ENCODE results near the gene MRTFA.
"Not testable (repeated sequence)": the region's sequence is repeated elsewhere in the genome, so short reads cannot be mapped to it uniquely, and the experiment has no call there.

MRTFA gene

DNA sequence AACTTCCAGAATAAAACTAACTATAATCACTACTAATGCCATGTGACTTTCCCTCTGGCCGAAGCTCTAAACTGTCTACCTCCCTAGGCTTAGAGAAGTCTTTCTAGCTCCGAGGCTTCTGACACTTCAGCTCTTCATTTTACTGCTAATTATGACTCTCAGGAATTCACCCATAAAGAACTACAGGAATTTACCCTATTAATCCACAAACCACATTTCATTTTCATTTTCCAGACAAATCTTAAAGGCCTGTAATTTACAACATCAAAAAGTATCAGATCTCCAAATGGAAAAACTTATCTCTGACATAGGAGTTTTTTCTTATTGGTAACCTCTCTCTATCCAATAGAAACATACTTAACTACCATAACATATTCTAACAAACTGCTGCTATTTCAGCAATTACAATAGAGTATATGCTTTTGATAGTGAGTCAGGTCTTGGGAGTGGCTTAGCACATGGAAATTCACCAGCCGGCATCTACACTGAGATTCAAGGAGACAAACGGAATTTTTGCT is 33.4 kb downstream of the MRTFA start:
- Mint-ChIP-seq H3K27me3 (no peaks in the 10 kb centered on the region), H3K36me3 (ENCODE audit: low read depth) (no peaks in the 10 kb centered on the region), H3K4me3 (no peak overlapping the region), H3K4me1 (ENCODE audit: low read depth) (peaks cover 64% of the 10 kb centered on the region), H3K27ac (no peak overlapping the region), H3K9me3 (no peaks in the 10 kb centered on the region)

DNA sequence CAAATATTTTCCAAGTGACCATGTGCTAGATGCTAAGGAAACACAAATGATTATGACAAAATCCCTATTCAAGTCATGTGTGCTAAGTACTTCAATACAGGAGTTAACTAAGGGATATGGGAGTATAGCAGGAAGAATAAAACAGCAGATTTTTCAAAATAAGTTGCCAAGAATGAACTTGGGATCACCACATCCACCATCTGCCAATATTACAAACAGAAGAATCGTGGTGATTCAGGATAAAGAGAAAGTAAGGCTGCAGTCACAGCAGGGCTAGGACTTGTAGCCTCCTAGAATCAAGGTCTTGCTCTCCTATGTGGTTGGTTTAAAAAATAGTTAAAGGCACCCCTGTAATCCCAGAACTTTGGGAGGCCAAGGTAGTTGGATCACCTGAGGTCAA is 34.3 kb downstream of the MRTFA start:
- Mint-ChIP-seq H3K27me3 (no peaks in the 10 kb centered on the region), H3K9me3 (no peaks in the 10 kb centered on the region), H3K4me1 (ENCODE audit: low read depth) (peaks cover 66% of the 10 kb centered on the region), H3K36me3 (ENCODE audit: low read depth) (no peaks in the 10 kb centered on the region), H3K4me3 (no peak overlapping the region), H3K27ac (no peak overlapping the region)

DNA sequence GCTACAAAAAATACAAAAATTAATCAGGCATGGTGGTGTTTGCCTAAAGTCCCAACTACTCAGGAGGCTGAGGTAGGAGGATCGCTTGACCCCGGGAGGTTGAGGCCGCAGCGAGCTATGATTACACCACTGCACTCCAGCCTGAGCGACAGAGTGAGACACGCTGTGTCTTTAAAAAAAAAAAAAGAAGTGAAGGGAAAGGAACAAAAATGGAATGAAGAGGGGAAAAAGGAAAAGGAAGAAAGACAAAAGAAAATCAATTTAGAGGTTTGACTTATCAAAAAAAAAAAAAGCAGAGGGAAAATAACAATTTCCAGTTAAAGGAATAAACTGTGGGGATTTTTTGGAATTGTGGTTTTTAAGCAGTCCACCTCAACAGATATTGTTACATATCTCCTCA is 36.8 kb downstream of the MRTFA start:
- peaks cover 55% of the 10 kb centered on the region for H3K4me1 Mint-ChIP-seq (ENCODE audit: low read depth)

DNA sequence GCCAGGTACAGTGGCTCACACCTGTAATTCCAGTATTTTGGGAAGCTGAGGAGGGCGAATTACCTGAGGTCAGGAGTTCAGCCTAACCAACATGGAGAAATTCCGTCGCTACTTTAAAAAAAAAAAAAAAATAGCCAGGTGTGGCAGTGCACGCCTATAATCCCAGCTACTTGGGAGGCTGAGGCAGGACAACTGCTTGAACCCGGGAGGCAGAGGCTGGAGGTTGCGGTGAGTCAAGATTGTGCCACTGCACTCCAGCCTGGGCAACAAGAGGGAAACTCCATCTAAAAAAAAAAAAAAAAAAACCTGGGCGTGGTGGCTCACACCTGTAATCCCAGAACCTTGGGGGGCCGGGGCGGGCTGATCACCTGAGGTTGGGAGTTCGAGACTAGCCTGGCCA is 37.8 kb downstream of the MRTFA start:
- H3K36me3 Mint-ChIP-seq (ENCODE audit: low read depth); H3K4me3 Mint-ChIP-seq; H3K27me3 Mint-ChIP-seq; H3K9me3 Mint-ChIP-seq; H3K27ac Mint-ChIP-seq: not testable (repeated sequence)
- peaks cover 62% of the 10 kb centered on the region for H3K4me1 Mint-ChIP-seq (ENCODE audit: low read depth)

More for the DNA sequence above, 36.8 kb downstream of the MRTFA start:
- no peaks in the 10 kb centered on the region for H3K27me3 Mint-ChIP-seq
- no peak overlapping the region for H3K27ac Mint-ChIP-seq
- peaks cover 4% of the 10 kb centered on the region for H3K36me3 Mint-ChIP-seq (ENCODE audit: low read depth)
- H3K4me3 Mint-ChIP-seq, result no peak overlapping the region
- H3K9me3 Mint-ChIP-seq, result no peaks in the 10 kb centered on the region

DNA sequence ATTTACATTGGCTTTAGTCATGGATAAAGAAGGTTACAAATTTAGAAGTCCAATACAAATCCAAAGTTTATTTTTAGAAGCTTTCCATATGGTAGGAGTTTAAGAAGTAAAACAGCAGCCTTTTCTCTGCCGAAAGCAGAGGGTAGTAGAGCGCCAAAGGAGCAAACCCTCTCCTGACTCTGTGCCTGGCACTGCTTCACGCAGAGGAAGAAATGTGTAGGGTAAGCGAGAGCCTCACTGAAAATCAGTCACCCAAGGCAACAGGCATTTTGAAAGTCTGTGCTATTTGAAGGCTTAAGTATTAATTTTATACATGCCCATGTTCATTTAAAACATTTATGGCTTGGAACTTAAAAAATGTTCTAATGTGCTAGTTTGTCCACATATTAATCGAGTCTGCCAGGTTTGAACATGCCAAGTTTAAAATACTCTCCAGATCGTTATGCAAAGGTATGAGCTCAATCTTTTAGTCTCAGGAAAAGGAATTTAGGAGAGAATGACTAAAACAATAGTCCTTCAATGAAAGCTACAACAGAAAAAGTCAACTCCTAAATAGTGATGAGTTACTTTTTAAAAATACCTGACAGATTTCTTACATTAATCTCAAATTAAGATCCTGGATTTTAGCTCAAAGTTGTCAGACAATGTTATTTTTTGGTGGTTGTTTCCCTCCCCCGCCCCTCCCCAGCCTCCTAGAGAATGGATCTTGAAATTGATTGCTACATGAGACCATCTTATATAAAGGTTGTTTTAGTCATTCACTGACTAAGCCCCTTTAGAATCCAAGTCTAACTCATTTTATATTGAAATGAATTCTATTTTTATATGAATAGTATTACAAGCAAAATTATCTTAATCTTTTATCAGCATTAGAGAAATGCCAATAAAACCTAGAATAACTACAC is 38.7 kb downstream of the MRTFA start:
- Mint-ChIP-seq H3K4me1 (ENCODE audit: low read depth) (peaks cover 64% of the 10 kb centered on the region), H3K9me3 (no peaks in the 10 kb centered on the region), H3K27ac (no peak overlapping the region)

DNA sequence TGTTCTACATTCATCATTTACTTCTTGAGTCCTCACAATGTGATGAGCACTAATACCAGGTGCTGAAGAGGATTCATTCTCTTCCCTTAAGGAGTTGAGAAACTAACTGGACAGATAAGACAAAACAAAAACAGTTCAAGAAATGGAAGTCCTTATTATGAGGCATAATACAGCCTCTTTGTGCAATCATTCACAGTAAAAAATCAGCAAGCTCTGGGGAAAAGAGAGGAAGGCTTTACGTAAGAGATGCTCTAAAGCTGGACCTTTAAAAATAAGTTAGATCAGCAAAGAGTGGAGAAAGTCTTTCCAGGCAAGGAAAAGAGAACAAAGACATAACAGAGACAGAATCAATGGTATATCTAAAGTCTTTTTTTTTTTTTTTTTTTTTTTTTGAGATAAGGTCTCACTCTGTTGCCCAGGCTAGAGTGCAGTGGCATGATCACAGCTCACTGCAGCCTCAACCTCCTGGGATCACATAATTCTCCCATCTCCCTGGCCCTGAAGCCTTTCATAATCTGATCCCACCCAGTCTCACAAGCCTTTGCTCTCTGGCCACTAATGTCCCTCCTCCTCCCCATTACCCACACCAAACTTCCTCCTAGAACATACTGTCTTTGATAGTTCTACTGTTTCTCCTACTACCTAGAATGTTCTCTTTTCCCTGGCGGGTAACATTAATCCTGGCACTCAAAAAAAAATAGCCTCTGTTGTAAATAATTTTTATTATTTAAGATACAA is 40.9 kb downstream of the MRTFA start:
- Mint-ChIP-seq H3K4me1 (ENCODE audit: low read depth) (peaks cover 61% of the 10 kb centered on the region), H3K9me3 (no peaks in the 10 kb centered on the region), H3K4me3 (no peak overlapping the region), H3K27me3 (no peaks in the 10 kb centered on the region), H3K36me3 (ENCODE audit: low read depth) (peaks cover 10% of the 10 kb centered on the region), H3K27ac (no peak overlapping the region)

More for the DNA sequence above, 38.7 kb downstream of the MRTFA start:
- Mint-ChIP-seq H3K36me3 (ENCODE audit: low read depth) (peaks cover 10% of the 10 kb centered on the region), H3K27me3 (no peaks in the 10 kb centered on the region), H3K4me3 (no peak overlapping the region)

DNA sequence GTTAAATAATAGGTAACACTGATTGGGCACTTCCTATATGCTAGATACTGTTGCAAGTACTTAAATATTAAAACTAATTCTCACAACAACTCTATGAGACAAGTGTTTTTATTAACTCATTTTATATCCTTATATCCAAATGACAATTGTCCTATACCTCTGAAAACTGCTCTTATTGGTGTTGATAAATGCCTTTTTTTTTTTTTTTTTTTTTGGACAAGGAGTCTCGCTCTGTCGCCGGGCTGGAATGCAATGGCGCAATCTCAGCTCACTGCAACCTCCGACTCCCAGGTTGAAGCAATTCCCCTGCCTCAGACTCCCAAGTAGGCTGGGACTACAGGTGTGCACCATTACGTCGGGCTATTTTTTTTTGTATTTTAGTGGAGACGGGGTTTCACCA is 41.6 kb downstream of the MRTFA start:
- peaks cover 57% of the 10 kb centered on the region for H3K4me1 Mint-ChIP-seq (ENCODE audit: low read depth)
- no peak overlapping the region for H3K4me3 Mint-ChIP-seq
- peaks cover 10% of the 10 kb centered on the region for H3K36me3 Mint-ChIP-seq (ENCODE audit: low read depth)

DNA sequence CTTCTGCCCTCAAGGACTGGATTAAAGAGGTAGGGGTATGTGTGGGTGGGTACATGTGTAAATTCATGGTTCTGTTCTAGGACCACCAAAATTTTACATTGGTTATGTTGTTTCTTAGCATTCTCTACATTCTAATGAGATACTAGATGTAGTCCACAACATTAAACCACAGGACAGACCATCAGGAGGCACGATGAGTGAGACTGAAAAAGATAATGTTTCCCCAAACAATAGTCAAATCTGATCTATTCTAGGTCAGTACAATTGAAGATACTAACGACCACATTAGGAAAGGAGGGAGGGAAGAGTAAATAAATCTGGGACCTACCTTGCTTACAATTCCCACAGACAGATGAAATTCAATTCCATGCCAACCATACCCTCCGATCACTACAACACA is 42.2 kb downstream of the MRTFA start:
- Mint-ChIP-seq H3K4me1 (ENCODE audit: low read depth) (peaks cover 56% of the 10 kb centered on the region), H3K9me3 (no peaks in the 10 kb centered on the region), H3K36me3 (ENCODE audit: low read depth) (peaks cover 12% of the 10 kb centered on the region), H3K27me3 (no peaks in the 10 kb centered on the region), H3K27ac (no peak overlapping the region), H3K4me3 (no peak overlapping the region)

More for the DNA sequence above, 41.6 kb downstream of the MRTFA start:
- no peaks in the 10 kb centered on the region for H3K9me3 Mint-ChIP-seq
- H3K27me3 Mint-ChIP-seq, result no peaks in the 10 kb centered on the region
- no peak overlapping the region for H3K27ac Mint-ChIP-seq

DNA sequence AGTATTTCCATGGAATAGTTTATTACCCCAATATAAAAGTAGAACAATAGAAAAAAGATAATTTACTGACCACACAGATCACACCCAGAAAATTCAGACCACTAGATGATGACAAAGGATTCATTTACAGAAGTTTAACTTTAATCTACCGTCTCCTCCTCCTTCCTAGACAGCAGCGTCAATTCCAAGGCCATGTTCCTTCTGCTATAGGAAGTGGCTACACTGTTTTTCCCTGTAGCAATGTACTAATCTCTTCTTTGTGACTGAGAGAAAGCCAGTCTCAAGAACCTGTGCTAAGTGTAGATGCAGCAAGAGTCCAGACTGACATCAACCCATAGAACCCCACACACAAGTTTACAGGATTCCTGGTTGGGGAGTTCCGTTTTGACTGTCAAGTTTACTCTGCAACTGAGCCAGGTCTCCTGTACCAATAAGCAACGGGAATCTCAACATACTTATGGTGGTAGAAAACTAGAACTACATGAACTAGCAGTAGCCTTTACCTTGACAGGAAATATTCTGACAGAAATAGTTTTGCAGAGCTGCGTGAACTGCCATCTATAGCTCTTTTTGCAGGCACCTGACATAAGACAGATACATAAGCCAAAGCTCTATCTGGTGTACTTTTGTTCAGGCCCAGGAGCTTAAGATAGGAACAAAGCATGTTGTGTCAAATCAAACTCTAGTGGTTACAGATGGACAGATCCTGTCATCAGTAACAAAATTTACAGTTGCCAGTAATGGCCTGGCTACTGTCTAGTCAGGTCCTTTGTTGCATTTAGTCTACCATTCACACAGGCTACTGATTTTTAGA is 42.9 kb downstream of the MRTFA start:
- Mint-ChIP-seq H3K4me1 (ENCODE audit: low read depth) (peaks cover 56% of the 10 kb centered on the region), H3K27ac (peak overlapping the region; percentile 61), H3K36me3 (ENCODE audit: low read depth) (peaks cover 13% of the 10 kb centered on the region), H3K9me3 (no peaks in the 10 kb centered on the region), H3K4me3 (peak overlapping the region; percentile 19), H3K27me3 (no peaks in the 10 kb centered on the region)

DNA sequence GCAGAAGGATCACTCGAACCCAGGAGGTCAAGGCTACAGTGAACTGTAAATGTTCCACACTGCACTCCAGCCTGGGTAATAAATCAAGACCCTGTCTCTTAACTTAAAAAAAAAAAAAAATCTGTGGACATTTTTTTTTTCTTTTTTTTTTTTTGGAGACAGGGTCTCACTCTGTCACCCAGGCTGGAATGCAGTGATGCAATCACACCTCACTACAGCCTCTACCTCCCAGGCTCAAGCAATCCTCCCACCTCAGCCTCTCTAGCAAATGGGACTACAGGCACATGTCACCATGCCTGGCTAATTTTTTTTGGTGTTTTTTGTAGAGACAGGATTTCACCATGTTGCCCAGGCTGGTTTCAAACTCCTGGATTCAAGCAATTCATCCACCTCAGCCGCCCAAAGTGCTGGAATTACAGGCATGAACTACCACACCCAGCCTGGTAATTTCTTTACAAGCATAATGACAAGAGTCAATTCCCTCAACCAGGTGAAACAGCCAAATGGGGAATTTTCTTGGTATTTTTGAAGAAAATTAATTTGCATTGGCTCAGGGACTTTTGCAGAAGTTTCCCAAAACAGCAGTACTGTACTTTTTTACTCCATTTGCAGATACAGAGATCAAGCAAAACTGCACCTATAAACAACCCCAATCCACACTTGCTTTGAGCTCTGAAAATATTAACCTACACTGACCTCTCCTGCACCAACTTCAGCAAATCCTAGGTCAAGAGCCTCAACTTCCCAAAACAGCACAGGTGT is 44.0 kb downstream of the MRTFA start:
- no peak overlapping the region for H3K4me3 Mint-ChIP-seq
- H3K27me3 Mint-ChIP-seq, result no peaks in the 10 kb centered on the region
- no peaks in the 10 kb centered on the region for H3K9me3 Mint-ChIP-seq
- peak overlapping the region; percentile 61 for H3K27ac Mint-ChIP-seq
- peaks cover 13% of the 10 kb centered on the region for H3K36me3 Mint-ChIP-seq (ENCODE audit: low read depth)
- H3K4me1 Mint-ChIP-seq (ENCODE audit: low read depth), result peaks cover 46% of the 10 kb centered on the region

DNA sequence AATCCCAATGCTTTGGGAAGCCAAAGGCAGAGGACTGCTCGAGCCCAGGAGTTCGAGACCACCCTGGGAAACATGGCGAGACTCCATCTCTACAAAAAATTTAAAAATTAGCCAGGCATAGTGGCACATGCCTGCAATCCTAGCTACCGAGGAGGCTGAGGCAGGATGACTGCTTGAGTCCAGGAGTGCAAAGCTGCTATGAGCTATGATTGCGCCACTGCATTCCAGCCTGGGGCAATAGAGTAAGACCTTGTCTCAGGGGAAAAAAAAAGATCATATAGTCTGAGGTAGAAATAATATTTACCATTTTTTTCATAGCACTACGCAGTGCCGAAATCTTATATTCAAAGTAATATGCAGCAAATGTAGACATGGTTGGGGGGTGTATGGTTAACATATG is 47.8 kb downstream of the MRTFA start:
- Mint-ChIP-seq H3K27me3 (no peaks in the 10 kb centered on the region), H3K4me1 (ENCODE audit: low read depth) (peaks cover 29% of the 10 kb centered on the region), H3K9me3 (no peaks in the 10 kb centered on the region), H3K36me3 (ENCODE audit: low read depth) (peaks cover 30% of the 10 kb centered on the region), H3K27ac (no peak overlapping the region), H3K4me3 (no peak overlapping the region)

DNA sequence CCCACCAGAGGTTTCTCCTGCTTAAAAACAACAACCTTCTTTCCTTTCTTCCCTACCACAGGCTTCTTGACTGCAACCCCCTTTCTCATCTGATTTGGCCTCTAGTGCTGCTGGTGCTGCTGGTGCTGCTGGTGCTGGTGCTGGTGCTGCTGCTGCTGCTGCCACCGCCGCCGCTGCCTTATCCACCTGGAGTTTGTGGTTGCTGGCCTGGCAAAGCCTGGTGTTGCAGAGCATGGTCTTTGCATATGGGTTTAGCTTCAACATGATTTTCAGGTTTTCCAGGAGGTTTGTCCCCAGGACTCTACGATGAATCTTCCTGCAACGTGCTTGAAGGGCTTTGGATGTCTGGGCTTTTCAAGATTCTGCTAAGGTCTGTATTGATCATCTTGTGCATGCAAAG is 49.7 kb downstream of the MRTFA start:
- H3K9me3 Mint-ChIP-seq, result no peaks in the 10 kb centered on the region
- H3K27me3 Mint-ChIP-seq, result no peaks in the 10 kb centered on the region
- no peak overlapping the region for H3K27ac Mint-ChIP-seq
- H3K36me3 Mint-ChIP-seq (ENCODE audit: low read depth), result peaks cover 31% of the 10 kb centered on the region
- peaks cover 27% of the 10 kb centered on the region for H3K4me1 Mint-ChIP-seq (ENCODE audit: low read depth)
- H3K4me3 Mint-ChIP-seq, result no peak overlapping the region

DNA sequence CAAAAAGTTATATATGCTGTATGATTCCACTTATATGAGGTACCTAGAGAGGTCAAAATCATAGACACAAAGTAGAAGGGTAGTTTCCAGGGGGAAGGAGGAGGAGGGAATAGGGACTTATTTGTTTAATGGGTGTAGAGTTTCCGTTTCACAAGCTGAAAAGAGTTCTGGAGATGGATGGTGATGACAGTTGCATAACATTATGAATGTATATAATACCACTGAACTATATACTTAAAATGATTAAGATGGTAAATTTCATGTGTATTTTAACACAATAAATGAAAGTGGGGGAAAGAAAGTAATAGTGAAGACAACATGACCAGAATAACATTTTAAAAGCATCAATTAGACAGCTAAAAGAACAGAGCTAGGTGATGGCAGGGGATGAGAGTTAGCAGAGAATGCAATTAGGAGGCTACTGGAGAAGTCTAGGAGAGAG is 51.2 kb downstream of the MRTFA start:
- no peaks in the 10 kb centered on the region for H3K9me3 Mint-ChIP-seq
- no peak overlapping the region for H3K27ac Mint-ChIP-seq
- peaks cover 21% of the 10 kb centered on the region for H3K4me1 Mint-ChIP-seq (ENCODE audit: low read depth)
- H3K4me3 Mint-ChIP-seq, result no peak overlapping the region
- H3K36me3 Mint-ChIP-seq (ENCODE audit: low read depth), result peaks cover 31% of the 10 kb centered on the region
- H3K27me3 Mint-ChIP-seq, result no peaks in the 10 kb centered on the region

DNA sequence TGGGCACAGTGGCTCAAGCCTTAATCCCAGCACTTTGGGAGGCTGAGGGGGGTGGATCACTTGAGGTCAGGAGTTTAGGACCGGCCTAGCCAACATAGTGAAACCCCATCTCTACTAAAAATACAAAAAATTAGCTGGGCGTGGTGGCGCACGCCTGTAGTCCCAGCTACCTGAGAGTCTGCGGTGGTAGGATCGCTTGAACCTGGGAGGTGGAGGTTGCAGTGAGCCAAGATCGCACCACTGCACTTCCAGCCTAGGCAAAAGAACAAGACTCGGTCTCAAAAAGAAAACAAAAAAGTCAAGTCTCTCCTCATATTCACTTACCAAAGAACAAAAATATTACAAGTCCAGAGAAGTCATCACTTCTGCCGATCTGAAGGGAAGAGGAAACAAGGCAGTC is 51.8 kb downstream of the MRTFA start:
- H3K27ac Mint-ChIP-seq, H3K4me3 Mint-ChIP-seq, H3K9me3 Mint-ChIP-seq, H3K27me3 Mint-ChIP-seq: not testable (repeated sequence)
- Mint-ChIP-seq H3K36me3 (ENCODE audit: low read depth) (peaks cover 31% of the 10 kb centered on the region), H3K4me1 (ENCODE audit: low read depth) (peaks cover 21% of the 10 kb centered on the region)

Measured in stimulated activated naive CD8-positive, alpha-beta T cell treated with anti-CD3 and anti-CD28 coated beads, Interleukin-15, Interleukin-2, amounts not matched to agents 100 ng/mL and 50 ng/mL, for 24 hours (primary cell).